Activated CD4-positive, alpha-beta T cell treated with anti-CD3 and anti-CD28 coated beads, Interleukin-2, amount 10 ng/mL, durations not matched to agents 24 days and 14 days (primary cell): ENCODE measurements around the gene CNOT6. TPM values are rescaled to one million over a fixed set of nuclear protein-coding genes. Genes with fewer than 3 reads are reported as not detected.

Source experiments
- DNase-seq: peaks from one replicate; pipeline ENCODE4 v3.0.0; 2022
- H3K27ac Mint-ChIP-seq: one replicate; pipeline ENCODE4 v1.8.0; 2022; ENCODE audit warnings: mild to moderate bottlenecking, mixed read lengths
- H3K27me3 Mint-ChIP-seq: one replicate; pipeline ENCODE4 v1.8.0; 2022; ENCODE audit warnings: mixed read lengths
- H3K36me3 Mint-ChIP-seq: one replicate; pipeline ENCODE4 v1.8.0; 2022; ENCODE audit warnings: low read depth, mild to moderate bottlenecking, mixed read lengths
- H3K4me1 Mint-ChIP-seq: one replicate; pipeline ENCODE4 v1.8.0; 2021; ENCODE audit warnings: mixed read lengths
- H3K4me3 Mint-ChIP-seq: one replicate; pipeline ENCODE4 v1.8.0; 2022; ENCODE audit warnings: mild to moderate bottlenecking, moderate library complexity, mixed read lengths
- H3K9me3 Mint-ChIP-seq: one replicate; pipeline ENCODE4 v1.8.0; 2021; ENCODE audit warnings: mixed read lengths
- intact Hi-C: fragments of 100-400 bp; cut with micrococcal nuclease; formaldehyde crosslinking; loops from one replicate; pipeline ENCODE4 v1.15.1; 2023
- total RNA-seq: library from RNA; stranded (reverse); gene quantifications from 2 replicates; pipeline ENCODE4 v1.2.3, GENCODE V29; 2022

CNOT6 gene
- total RNA-seq, 1 donor from 2014 or later = 45.3 TPM

DNA sequence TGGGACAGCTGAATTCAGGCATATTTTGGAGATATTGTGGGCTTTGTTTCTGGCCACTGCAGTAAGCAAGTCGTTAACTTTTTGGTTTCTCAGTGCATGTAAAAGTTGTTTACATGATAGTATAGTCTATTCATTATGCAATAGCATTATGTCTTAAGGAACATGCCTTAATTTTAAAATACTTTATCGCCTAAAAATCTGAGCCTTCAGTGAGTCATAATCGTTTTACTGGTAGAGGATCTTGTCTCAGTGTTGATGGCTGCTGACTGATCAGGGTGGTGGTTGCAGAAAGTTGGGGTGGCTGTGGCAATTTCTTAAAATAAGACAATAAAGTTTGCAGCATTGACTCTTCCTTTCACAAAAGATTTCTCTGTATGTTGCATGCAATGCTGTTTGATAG lies 92.0 kb downstream of the CNOT6 start:
- no peaks in the 10 kb centered on the region for H3K4me1 Mint-ChIP-seq
- no peaks in the 10 kb centered on the region for H3K36me3 Mint-ChIP-seq
- peaks cover 23% of the 10 kb centered on the region for H3K27me3 Mint-ChIP-seq
- H3K4me3 Mint-ChIP-seq = no peak overlapping the region
- no peaks in the 10 kb centered on the region for H3K9me3 Mint-ChIP-seq
- no peak overlapping the region for H3K27ac Mint-ChIP-seq
- intact Hi-C loops = no loop called here
- no peak for DNase-seq

DNA sequence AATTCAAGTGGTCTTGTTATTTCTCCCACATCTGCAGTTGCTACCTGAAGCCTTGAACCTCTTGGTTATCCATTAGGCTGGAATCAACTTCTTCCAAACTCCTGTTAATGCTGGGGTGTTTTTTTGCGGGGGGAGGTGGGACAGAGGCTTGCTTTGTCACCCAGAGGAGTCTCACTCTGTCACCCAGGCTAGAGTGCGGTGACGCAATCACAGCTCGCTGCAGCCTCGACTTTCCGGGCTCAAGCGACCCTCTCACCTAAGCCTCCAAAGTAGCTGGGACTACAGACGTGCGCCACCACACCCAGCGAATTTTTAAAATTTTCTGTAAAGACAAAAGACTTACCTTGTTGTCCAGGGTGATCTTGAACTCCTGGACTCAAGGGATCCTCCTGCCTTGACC lies 92.7 kb downstream of the CNOT6 start:
- Mint-ChIP-seq H3K4me1 (no peaks in the 10 kb centered on the region), H3K27ac (no peak overlapping the region), H3K36me3 (no peaks in the 10 kb centered on the region), H3K9me3 (no peaks in the 10 kb centered on the region), H3K4me3 (no peak overlapping the region), H3K27me3 (peaks cover 23% of the 10 kb centered on the region)
- intact Hi-C loops = no loop called here
- no peak for DNase-seq

DNA sequence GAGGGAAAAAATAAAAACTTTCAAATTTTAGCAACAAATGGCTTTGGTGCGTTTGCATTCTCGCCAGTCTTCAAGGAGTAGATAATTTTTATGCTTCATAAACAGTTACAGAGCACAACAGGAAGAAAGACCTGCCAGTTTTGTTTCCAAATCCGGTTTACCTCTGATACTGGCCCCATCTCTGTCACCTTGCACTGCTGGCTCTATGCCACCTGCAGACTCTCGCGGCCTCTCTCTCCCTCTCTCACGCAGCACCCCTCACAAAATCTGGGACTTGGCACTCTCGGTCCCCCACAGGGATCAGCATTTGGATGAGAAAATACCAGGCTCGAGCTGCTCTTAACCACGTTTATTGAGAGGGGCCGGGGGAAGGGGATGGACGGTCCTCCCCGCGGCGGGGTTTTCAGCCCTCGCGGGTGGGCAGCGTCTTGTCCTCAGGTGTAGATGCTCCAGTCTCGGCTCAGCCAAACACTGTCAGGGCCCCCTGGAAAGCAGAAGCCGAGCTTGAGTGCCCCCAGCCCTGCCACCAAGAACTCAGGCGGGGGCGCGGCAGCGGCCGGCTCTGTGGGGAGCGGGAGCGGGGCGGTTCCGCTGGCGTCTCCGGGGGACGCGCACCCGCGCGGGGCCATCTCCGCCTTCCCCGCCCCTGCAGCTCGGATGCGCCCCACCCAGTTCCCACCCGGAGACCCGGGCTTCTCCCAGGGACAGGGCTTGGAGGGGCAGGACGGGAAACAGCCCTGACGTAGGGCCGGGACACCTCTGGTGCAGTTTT lies 95.8 kb downstream of the CNOT6 start:
- no peak for DNase-seq
- H3K36me3 Mint-ChIP-seq = no peaks in the 10 kb centered on the region
- H3K27ac Mint-ChIP-seq = no peak overlapping the region
- intact Hi-C loops = no loop called here
- H3K27me3 Mint-ChIP-seq = peaks cover 42% of the 10 kb centered on the region
- H3K4me1 Mint-ChIP-seq = peaks cover under 1% of the 10 kb centered on the region
- H3K9me3 Mint-ChIP-seq = no peaks in the 10 kb centered on the region
- H3K4me3 Mint-ChIP-seq = no peak overlapping the region

DNA sequence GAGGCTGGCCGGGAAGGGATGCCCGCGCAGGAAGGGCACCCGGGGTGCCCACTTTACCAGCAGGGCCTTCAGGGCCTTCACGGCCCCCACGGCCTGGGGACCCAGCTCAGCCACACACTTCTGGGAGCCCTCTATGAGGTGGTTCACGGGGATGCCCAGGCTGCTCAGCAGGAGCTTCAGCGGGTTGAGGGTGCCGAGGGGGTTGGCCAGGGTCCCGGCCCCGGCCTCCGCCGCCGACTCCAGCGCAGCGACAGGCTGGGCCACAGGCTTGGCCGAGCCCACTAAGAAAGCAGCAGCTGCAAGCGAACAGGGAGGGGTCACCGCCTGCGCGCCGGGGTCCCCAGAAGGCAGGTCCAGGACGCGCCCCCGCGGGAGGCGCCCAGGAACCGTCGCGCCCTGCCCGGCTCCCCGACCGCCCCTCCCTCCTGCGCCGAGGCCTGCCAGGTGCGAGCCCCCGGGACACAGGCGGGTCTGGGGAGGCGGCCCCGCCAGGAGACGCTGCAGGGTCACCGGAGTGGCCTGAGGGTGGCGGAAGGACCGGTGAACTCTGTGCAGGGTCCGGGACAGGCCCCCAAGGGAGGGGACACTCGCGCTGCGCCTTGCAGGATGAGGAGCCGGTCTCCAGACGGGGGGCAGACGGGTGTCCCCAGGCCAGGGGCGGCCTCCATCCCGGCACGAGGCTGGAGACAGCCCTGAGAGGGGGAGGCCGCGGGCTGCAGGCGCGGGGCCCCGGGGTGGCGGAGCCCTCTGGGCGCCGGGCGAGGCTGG lies 96.5 kb downstream of the CNOT6 start:
- no peak overlapping the region for H3K4me3 Mint-ChIP-seq
- no peaks in the 10 kb centered on the region for H3K36me3 Mint-ChIP-seq
- DNase-seq = no peak
- no peak overlapping the region for H3K27ac Mint-ChIP-seq
- H3K9me3 Mint-ChIP-seq = no peaks in the 10 kb centered on the region
- H3K27me3 Mint-ChIP-seq = peaks cover 41% of the 10 kb centered on the region
- intact Hi-C loops = no loop called here
- H3K4me1 Mint-ChIP-seq = peaks cover 2% of the 10 kb centered on the region

DNA sequence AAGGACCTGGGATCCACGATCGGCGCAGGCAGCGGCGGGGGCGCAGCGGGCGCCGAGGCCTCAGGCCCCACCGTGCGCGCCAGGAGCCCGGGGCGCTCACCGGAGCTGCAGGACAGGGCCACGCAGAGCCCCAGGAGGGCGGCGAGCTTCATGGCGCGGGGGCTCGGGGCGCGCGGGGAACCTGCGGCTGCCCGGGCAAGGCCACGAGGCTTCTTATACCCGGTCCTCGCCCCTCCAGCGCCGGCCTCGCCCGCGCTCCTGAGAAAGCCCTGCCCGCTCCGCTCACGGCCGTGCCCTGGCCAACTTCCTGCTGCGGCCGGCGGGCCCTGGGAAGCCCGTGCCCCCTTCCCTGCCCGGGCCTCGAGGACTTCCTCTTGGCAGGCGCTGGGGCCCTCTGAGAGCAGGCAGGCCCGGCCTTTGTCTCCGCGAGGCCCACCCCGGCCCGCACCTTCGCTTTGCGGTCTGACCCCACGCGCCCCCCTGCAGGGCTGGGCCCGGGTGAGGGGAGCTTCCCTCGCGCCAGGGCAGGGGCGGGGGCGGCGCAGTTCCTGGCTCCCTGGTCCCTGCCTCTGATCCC lies 97.2 kb downstream of the CNOT6 start, which contains the start of gene SCGB3A1:
TSS of gene SCGB3A1 (minus strand) at position 189 of the 577 bp plus-strand sequence. CDS start at position 152, 37 bp downstream.
- H3K27me3 Mint-ChIP-seq = peaks cover 41% of the 10 kb centered on the region
- no peak within 1 kb of the TSS for H3K4me3 Mint-ChIP-seq
- no peaks in the 10 kb centered on the region for H3K9me3 Mint-ChIP-seq
- no peak for DNase-seq
- no peak within 1 kb of the TSS for H3K27ac Mint-ChIP-seq
- intact Hi-C loops = no loop called here
- H3K36me3 Mint-ChIP-seq = no peaks in the 10 kb centered on the region
- peaks cover 2% of the 10 kb centered on the region for H3K4me1 Mint-ChIP-seq

DNA sequence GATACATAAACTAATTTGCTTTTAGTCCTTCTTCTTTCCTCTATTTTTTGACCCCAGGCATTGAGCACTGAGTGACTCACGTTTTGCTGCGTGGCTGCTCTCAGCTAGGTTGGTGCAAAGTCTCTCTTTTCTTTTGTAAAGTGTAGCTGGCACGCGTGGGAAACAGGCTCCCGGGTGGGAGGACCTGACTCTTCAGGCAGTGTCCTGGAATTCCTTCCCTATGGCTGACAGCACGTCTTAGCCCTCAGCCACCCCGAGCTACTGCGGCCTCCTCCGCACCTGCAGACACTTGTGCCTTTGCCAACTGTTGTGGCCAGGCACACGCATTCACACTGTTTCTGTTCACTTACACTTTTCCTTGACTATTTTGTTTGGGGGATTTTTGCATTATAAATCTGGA lies 98.0 kb downstream of the CNOT6 start:
- Mint-ChIP-seq H3K36me3 (no peaks in the 10 kb centered on the region), H3K4me3 (no peak overlapping the region), H3K27me3 (peaks cover 36% of the 10 kb centered on the region), H3K4me1 (peaks cover 2% of the 10 kb centered on the region), H3K27ac (no peak overlapping the region), H3K9me3 (no peaks in the 10 kb centered on the region)
- DNase-seq = no peak
- intact Hi-C loops = no loop called here

DNA sequence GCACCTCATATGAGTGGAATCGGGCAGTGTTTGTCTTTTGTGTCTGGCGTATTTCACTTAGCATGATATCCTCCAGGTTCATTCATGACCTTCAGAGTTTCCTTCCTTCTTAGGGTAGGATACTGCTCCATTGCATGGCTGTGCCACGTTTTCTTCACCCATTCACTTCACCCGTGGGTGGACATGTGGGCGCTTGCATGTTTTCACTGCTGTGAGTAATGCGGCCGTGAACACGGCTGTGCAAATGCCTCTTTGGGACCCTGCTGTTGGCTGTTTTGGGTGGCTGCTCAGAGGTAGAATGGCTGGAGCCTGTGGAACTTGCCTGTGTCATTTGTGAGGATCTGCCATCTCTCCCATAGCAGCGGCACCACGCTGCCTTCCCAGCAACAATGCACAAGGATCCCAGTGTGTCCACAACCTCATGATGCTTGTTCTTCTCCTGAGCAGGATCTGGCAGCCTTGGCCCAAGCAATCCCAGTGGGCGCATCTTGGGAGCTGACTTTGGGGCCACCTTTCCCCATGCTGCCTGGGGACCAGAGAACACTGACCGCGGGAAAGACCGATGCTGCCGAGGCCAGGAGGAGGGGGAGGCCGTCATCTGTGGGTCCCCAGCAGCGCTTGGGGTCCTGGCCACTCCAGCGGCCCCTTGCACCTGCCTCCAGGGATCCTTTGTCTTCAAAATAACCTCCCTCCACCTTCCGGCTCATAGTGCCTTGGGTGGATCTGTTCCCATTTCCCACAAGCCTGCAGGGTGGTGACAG lies 99.4 kb downstream of the CNOT6 start:
- peaks cover 2% of the 10 kb centered on the region for H3K4me1 Mint-ChIP-seq
- H3K27me3 Mint-ChIP-seq = peaks cover 34% of the 10 kb centered on the region
- DNase-seq = no peak
- no peak overlapping the region for H3K4me3 Mint-ChIP-seq
- H3K27ac Mint-ChIP-seq = no peak overlapping the region
- no peaks in the 10 kb centered on the region for H3K9me3 Mint-ChIP-seq
- H3K36me3 Mint-ChIP-seq = no peaks in the 10 kb centered on the region
- intact Hi-C loops = no loop called here

DNA sequence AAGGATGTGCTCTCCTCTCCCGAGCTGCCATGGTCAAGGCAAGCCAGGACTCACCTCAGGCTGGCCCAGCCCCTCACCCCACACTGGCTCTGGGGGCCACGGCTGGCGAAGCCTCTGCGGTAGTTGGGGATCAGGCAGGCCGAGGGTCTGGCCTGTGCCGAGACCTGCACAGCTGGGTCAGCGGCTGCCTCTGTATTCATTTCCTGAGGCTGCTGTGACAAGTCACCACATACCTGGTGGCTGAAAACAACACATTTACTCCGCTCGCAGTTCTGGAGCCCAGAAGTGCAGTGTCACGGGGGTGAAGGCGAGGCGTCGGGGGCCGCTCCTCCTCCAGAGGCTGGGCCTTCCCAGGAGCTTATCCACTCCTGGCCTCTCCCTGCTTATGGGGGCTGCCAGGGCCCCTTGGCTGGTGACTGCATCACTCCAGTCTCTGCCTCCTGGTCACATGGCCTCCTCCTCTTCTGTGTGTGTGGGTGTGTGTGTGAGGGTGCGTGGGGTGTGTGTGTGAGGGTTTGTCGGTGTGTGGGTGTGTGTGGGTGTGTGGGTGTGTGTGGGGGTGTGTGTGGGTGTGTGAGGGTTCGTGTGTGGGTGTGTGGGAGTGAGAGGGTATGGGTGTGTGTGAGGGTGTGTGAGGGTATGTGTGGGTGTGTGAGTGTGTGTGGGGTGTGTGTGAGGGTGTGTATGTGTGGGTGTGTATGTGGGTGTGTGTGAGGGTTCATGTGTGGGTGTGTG lies 100.3 kb downstream of the CNOT6 start:
- intact Hi-C loops = no loop called here
- Mint-ChIP-seq H3K9me3 (no peaks in the 10 kb centered on the region), H3K36me3 (no peaks in the 10 kb centered on the region), H3K4me1 (peaks cover 2% of the 10 kb centered on the region), H3K4me3 (no peak overlapping the region), H3K27ac (peak overlapping the region; percentile 20), H3K27me3 (peaks cover 26% of the 10 kb centered on the region)
- DNase-seq = no peak

DNA sequence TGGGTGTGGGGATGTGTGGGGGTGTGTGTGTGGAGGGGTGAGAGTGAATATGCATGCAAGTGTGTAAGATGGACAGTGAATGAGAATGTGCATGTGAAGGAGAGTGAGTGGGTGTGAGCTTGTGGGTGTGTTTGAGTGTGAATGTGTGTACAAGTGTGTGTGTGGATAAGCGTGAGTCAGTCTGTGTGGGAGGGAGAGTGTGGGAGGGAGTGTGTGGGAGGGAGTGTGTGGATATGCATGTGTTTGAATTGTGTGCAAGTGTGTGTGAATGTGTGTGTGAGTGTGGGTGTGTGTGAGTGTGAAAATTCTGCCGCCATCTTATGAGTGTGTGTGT lies 100.8 kb downstream of the CNOT6 start:
- DNase-seq = no peak
- Mint-ChIP-seq H3K27ac (no peak overlapping the region), H3K9me3 (no peaks in the 10 kb centered on the region), H3K4me3 (no peak overlapping the region), H3K27me3 (peaks cover 21% of the 10 kb centered on the region), H3K4me1 (peaks cover 2% of the 10 kb centered on the region), H3K36me3 (no peaks in the 10 kb centered on the region)
- intact Hi-C loops = no loop called here

DNA sequence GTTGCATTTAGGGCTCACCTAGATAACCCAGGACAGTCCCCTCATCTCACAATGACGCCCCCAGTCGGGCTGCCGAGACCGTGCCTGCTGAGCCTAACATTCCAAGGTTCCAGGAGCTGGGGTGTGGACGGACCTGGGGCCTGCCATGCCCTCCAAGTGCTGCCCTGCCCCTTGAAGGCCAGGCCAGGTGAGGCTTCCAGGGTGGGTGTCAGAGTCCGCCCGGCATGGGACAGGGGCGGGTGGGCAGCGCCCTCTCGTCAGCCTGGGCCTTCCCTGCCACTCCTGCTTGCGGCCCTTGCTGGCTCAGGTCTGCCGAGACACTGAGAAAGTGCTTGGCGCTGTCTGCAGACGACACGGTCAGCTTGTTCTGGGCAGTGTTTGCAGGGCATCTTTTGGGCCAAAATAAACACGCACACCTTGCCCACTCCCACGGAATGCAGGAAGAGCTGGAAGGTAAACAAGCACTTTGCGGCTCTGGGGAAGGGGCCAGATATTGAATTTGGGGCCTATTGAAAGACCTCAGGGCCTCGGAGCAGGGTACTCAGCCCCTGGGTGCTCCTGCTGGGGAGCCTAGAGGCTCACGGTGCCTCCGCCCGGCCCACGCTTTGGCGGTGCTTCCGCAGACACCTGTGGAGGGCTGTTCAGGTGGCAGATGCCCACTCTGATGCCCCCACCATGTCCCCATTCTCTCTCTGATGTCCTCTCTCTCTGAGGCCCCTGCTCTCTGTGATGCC lies 101.4 kb downstream of the CNOT6 start:
- DNase-seq = no peak
- Mint-ChIP-seq H3K36me3 (no peaks in the 10 kb centered on the region), H3K4me1 (peaks cover 2% of the 10 kb centered on the region), H3K27ac (no peak overlapping the region), H3K27me3 (peaks cover 21% of the 10 kb centered on the region), H3K9me3 (no peaks in the 10 kb centered on the region), H3K4me3 (no peak overlapping the region)
- intact Hi-C loops = no loop called here

DNA sequence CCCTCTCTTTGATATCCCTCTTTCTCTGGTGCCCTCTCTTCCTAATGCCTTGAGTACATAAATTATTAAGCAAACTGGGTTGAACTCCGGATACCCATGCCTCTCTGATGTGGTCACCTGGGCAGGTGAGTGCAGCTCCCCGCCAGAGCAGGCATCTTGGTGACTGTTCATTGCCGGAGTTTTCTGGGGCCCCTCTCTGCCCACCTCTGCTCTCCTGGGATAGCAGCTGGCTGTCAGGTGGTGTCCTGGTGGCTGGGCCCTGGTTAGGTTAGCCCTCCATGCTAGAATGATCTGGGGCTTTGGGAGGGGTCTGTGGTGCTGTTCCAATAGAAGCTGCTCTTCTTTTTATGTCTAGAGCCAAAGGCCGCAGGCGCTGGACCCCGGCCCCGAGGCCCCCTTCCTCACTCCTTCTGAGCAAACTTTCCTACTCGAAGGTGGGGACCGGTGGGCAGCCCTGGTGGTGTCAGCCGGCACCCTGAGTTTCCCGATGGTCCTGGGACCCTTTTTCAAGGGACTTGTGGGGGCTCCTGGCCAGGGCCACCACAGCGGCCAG lies 102.0 kb downstream of the CNOT6 start:
- intact Hi-C loops = no loop called here
- Mint-ChIP-seq H3K4me3 (no peak overlapping the region), H3K27me3 (peaks cover 21% of the 10 kb centered on the region), H3K36me3 (no peaks in the 10 kb centered on the region), H3K9me3 (no peaks in the 10 kb centered on the region), H3K27ac (no peak overlapping the region), H3K4me1 (peaks cover 2% of the 10 kb centered on the region)
- DNase-seq = no peak

DNA sequence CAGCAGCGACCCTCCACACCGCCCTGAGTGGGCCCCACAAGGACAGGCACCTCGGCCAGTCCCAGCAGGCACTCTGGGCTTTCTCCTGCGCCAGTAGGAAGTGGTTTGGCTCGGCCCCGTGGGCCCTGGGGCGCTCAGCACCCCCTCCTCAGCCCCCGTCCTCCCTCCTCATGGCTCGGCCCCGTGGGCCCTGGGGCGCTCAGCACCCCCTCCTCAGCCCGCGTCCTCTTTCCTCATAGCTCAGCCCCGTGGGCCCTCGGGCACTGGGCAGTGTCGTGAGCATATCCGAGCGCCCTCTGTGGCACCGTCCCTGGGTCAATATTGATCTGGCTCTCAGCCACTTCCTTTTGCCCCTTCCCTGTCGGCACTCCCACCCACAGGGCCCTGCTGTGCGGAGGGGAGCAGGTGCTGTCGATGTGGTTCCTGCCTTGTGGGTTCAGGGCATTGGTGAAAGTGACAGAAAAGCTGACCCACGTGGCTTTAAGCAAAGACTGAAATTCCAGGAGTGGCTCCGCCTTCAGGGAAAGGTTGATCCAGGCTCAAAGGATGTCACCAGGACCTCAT lies 102.6 kb downstream of the CNOT6 start:
- Mint-ChIP-seq H3K27ac (no peak overlapping the region), H3K4me3 (no peak overlapping the region), H3K9me3 (no peaks in the 10 kb centered on the region), H3K36me3 (no peaks in the 10 kb centered on the region), H3K27me3 (peaks cover 21% of the 10 kb centered on the region), H3K4me1 (peaks cover 2% of the 10 kb centered on the region)
- no peak for DNase-seq
- intact Hi-C loops = no loop called here
